RKO (cell line): ENCODE data around the gene HNRNPUL1.

Experiments used
- DNase-seq: peaks from one replicate; pipeline ENCODE4 v3.0.0-alpha.2; 2016; ENCODE audit warnings: low spot score

HNRNPUL1 gene

DNA sequence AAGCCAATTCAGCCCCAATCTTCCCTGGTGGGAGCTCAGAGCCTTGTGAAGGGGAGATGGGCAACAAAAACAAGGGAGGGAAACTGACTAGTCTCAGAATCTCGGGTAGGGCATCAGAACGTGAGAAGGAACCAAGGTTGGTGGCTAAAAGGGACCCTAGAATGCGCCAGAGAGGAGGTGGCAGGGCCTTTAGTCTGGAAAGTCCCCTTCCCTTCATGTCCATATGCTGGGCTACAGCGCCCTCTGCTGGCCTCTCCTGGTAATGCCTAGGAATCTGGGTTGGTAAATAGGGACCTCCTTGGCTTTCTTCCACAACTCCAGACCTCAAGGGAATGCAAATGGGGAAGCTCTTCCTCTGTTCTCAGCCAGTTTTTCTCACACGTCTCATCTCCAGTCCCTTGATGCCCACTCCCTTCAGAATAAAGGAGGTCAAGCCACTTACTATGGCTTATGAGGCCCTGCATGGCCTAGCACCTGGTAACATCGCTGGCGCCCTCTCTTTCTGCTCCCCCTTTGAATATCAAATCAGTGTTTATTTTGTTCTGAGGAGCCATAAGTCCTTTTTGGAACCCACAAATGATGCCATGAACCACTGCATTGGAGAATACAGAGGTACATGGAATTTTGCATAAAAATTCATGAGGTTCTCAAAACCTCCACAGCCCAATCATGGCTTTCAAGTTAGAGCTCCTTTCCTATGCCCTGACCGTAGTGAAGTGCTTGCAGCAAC is 44.4 kb downstream of the HNRNPUL1 start:
- DNase-seq, result peak; percentile 83

DNA sequence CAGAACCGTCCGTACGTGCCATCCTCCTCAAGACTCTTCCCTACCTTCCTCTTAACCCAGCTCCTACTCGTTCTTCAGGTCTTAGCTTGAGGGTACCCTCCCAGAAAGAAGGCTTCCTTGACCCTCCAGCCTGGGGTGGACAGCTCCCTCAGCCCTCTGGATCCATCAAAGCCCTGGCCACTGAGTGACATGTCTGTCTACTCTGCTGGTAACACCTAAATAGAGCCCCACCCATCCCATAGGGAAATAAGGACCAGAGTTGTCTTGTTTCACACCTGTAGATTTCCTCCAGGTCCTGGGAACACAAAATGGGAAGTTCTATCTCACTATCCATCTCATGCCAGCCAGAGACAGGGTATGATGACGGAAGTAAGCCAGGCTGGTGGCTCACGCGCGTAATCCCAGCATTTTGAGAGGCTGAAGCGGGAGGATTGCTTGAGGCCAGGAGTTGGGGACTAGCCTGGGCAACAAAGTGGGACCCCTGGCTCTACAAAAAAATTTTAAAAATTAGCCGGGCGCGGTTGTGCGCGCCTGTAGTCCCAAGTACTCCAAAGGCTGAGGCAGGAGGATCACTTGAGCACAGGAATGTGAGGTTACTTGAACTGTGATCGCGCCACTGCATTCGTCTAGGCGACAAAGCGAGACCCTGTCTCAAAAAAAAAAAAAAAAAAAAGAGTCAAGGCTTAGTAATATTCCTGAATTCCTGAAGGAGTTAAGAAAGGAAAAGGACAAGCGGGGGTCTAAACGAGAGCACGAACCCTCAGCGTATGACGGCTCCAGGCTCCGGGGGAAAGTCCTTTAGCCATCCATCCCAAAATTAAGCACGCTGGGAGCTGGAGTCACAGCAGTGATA is 45.2 kb downstream of the HNRNPUL1 start:
- DNase-seq, result no peak

DNA sequence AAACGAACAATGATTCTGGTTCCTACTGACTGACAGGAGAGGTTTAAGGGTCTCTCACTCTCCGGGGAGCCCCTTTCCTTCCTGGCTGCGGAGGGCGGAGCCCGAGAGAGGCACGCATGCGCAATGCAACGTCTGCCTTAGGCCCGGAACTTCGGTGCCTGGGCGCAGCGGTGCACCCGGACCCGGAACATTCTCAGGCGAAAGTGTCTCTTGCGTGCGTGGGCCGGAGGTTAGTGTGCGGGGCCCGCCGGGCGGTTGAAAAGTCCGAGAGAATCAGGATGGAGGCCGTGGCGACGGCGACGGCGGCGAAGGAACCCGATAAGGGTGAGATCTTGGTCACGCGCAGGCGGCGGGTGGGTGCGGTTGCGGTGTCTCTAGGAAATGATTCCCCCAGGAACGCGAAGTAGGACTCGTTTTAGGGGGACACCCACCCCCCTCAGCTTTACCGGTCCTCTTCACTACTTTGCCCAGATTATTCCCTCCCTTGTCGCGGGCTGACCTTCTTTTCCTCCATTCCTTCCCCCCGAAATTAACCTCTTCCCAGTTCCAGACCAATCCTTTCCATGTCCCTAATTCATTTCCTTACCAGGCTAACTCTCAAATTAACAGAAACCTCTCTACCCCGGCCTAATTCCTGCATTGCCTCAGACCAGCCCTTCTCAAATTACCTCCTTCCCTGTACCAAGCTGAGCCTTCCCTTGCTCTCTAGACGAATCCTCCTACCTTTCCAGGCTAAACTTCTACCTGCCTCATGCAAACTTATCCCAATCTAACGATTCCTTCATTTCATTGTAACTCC is 46.1 kb downstream of the HNRNPUL1 start, which contains the start of gene CCDC97:
Gene CCDC97, plus strand, starts transcription at position 140 of the 799 bp plus-strand sequence. Its CDS starts 139 bp downstream, at position 279.
- DNase-seq, result peak; percentile 87

DNA sequence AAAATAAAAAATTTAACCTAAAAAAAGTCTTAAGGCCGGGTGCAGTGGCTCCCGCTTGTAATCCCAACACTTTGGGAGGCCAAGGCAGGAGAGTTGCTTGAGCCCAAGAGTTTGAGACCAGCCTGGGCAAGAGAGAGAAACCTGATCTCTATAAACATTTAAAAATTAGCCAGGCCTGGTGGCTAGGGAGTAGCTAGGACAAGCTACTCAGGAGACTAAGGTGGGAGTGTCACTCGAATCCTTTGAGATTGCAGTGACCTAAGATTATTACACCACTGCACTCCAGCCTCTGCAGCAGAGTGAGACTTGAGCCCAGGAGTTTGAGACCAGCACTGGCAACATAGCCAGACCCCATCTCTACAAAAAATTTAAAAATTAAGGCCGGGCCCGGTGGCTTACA is 46.9 kb downstream of the HNRNPUL1 start:
- peak; percentile 32 for DNase-seq

DNA sequence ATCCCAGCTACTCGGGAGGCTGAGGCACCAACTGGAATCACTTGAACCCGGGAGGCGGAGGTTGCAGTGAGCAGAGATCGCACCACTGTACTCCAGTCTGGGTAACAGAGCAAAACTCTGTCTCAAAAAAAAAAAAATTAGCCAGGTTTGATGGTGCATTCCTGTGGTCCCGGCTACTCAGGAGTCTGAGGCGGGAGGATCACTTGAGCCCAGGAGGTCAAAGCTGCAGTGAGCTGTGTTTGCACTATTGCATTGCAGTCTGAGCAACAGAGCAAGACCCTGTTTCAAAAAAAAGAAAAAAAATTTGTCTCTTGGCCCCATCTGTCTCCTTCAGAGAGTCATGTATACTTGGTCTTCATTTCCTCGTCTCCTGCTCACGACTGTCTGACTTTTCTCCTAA is 47.4 kb downstream of the HNRNPUL1 start:
- DNase-seq, result no peak

DNA sequence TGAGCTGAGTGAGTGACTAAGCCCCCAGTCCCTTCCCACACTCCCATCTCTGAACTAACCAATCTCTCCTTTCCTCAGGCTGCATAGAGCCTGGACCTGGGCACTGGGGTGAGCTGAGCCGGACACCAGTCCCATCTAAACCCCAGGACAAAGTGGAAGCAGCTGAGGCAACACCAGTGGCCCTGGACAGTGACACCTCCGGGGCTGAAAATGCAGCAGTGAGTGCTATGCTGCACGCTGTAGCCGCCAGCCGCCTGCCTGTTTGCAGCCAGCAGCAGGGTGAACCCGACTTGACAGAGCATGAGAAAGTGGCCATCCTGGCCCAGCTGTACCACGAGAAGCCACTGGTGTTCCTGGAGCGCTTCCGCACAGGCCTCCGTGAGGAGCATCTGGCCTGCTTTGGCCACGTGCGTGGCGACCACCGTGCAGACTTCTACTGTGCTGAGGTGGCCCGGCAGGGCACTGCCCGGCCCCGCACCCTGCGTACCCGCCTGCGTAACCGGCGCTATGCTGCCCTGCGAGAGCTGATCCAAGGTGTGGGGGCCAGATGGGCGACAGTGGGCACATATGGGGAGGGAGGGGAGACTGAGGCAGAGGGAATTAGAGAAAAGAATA is 52.2 kb downstream of the HNRNPUL1 start:
- no peak for DNase-seq

DNA sequence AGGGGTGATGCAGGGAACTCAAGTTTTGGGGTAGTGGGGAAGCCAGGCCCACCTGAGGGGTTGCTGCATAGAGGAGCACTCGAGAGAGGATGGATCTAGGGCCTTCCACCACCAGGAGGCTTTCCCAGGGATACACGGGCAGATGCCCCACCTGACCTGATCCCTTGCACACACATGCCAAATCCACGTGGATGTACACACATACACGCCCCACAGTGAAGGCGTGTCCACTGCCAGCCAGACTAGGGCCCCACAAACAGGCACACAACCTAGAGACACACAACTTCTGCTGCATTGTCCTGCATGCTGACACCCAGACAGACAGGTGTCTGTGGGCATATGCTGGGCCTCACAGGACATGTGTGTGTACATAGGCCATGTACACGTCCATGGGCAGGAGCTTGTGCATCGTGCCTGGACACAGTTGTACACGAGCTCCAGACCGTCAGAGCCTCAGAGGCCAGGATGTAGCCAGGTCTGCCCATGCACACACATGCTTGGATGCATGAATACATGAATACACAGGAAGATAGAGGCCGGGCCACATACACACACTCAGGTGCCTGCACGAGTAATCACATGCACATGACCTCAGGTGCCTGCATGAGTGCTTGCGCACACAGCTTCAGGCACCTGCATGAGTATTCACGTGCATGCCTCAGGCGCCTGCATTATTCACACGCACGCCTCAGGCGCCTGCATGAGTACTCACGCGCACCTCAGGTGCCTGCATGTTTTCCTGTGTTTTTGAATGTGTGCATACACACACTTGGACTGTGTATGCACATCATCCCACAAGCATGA is 54.7 kb downstream of the HNRNPUL1 start:
- no peak for DNase-seq

DNA sequence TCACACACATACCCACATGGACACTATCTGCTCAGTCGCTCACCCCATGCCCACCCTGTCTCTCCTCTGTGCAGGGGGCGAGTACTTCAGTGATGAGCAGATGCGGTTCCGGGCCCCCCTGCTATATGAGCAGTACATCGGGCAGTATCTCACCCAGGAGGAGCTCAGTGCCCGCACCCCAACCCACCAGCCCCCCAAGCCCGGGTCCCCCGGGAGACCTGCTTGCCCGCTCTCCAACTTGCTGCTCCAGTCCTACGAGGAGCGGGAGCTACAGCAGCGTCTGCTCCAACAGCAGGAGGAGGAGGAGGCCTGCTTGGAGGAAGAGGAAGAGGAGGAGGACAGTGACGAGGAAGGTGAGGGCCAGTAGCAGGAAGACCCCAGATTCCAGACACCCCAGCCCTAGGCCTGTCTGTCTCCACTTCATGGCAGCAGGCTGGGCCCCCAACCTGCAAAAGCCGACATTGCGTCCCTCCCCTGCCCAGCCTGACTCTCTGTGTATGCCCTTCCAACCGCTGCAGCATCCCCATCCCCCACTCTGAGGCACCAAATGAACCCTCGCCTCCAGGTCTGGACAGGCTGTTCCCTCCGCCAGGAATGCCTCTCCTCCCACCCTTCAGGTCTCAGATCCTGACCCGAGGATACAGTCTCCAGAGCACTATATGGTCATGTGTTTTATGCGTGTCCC is 55.5 kb downstream of the HNRNPUL1 start:
- DNase-seq, result no peak

DNA sequence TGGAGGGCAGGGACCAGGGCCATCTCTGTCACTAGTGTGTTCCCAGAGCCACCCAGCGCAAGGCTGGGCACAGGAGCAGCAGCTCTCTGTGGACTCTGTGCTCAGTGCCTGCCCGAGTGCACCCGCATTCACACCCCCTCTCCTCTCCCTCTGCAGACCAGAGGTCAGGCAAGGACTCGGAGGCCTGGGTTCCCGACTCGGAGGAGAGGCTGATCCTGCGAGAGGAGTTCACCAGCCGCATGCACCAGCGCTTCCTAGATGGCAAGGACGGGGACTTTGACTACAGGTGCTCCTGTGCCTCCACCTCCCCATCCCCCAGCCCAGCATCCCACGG is 56.0 kb downstream of the HNRNPUL1 start:
- DNase-seq, result no peak

DNA sequence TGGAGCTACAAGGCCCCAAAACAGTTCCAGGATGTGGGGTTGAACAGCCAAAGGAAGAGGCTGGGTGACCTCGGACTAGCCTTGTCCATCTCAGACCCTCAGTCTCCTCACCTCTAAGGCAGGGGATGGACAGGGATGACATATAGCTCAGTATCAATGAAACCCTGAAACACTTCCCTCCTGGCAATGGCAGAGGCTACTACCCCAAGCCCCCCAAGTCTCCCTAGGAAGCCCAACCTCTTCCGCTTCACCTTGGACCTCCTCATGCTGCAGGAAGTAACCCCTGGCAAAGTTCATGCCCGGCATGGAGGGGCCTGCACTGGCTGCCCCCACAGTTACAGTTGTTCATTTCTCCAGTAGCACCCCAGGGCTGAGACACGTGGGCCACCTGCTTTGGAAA is 56.4 kb downstream of the HNRNPUL1 start:
- DNase-seq, result no peak

DNA sequence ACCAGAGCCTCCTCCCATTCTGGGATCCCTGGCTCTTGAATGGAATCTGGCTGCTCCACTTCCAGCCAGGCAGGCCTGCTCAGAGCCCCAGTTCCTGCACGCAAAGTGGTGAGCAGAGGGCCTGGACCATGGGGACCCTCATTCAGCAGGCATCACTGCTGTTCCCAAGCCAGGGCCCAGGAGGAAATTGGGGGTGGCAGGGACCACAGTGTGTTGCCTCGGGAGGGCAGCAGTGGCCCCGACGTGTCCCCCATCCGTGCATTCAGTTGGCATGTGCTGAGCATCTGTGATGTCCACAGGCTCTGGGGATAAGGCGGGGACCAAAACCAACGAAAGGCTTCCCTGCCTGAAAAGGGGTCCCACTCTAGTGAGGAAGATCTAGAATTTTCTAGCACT is 57.0 kb downstream of the HNRNPUL1 start:
- DNase-seq, result no peak

DNA sequence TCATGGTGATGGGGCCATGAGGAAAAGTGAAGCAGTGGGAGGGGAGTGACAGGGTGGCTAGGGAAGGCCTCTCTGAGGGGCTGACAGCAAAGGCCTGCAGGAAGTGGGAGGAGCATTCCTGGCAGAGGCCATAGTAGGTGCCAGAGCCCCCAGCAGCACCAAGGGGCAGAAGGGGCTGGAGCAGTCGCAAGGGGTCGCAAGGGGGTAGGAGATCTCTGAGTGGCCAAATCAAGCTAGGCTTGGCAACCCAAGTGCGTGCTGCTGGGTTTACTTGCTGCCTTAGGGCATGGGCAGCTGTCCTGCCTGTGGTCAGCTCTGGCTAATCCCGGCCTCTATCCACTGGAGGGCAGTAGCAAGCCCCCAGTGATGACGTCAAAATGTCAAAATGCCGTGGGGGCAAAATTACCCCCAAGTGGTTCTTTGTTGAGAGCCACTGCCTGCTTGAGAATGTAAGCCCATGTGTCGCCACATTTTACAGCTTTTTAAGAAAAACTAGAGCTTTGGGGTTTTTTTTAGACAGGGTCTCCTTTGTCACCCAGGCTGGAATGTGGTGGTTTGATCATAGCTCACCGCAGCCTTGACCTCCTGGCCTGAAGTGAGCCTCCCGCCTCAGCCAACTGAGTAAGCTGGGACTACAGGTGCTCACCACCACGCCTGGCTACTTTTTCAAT is 57.6 kb downstream of the HNRNPUL1 start:
- DNase-seq, result peak; percentile 55

DNA sequence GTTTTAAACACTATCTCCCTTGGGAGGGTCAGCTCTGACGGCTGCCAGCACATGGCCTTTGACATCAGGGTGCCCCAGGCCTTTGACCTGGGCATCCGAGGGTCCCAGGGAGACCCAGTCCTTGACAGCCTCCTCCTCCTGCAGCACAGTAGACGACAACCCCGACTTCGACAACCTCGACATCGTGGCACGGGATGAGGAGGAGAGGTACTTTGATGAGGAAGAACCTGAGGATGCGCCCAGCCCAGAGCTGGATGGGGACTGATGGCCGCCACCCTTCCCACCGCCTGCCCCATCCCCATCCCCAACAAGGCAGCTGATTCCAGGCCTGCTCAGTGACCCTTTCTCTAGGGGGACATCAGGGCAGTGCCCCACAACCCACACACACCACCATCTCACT is 58.3 kb downstream of the HNRNPUL1 start:
- DNase-seq, result no peak

DNA sequence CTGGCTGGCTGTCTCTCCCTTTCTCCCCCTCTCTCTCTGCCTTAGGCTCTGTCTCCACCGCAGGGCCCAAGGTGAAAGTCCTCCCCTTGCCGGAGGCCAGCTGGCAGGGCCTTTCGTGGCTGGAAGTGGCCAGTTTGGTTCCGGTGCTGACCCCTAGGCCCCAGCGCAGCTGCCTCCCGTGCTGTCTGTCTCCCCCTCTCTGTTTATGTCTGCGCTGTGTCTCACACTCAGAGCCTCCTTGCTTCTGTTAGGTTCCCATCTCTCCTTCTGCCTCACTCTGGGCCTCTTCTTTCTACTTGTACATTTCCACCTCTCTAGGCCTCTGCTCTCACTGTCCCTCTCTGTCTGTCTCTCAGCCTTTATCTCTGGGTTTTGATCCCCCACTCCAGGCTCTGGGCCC is 58.9 kb downstream of the HNRNPUL1 start:
- no peak for DNase-seq

DNA sequence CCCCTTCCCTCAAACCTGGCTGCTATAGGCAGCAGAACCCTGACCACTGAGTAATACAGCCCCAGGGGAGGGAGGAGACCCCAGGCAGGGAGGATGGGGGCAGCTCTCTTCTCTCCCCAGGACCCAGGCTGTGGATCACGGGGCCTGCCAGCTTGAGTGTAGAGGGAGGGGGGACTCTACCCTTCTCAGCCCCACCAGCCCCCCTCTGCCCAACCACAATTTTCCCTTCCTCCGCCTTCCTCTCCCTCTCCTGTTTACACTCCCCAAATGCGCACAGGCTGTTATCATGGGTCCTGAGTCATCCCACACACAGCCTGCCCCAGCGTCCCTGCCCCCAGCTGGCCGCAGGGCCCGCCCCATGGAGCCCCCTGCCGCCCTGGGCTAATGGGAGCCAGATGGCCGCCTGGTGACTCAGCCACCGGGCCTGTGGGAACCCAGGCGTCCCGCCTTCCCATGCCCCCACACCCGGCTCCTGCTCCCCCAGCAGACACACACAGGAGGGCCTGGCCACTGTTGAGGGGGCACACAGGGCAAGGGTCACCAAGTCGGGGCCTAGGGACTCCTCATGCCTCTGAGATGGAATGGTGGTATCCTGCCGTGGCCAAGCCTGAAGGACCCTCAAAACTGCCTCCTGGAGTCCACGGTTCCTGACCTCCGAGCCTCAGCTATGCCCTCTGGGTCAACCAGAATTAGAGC is 59.4 kb downstream of the HNRNPUL1 start:
- DNase-seq, result no peak

DNA sequence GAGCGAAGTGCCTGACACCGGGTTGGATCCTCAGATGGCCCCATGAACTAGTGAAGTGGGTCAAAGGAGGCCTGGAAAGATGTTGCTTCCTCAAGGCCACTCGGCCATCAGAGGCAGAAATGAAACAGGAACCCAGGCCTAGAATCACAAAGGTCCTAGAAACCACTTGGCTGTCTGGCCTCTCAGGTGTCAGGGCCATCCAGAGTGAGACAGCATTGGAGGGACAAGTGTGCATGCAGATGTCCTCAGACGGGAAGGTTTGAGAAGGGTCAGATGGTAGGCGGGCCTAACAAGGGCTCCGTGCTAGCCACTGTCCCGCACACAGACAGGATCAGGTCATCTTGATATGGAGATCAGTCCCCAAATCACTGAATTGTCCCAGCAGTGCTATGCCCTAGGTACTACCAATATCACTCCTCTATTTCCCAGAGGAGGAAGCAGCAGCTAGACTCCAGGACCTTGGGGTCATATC is 60.1 kb downstream of the HNRNPUL1 start:
- DNase-seq, result no peak

DNA sequence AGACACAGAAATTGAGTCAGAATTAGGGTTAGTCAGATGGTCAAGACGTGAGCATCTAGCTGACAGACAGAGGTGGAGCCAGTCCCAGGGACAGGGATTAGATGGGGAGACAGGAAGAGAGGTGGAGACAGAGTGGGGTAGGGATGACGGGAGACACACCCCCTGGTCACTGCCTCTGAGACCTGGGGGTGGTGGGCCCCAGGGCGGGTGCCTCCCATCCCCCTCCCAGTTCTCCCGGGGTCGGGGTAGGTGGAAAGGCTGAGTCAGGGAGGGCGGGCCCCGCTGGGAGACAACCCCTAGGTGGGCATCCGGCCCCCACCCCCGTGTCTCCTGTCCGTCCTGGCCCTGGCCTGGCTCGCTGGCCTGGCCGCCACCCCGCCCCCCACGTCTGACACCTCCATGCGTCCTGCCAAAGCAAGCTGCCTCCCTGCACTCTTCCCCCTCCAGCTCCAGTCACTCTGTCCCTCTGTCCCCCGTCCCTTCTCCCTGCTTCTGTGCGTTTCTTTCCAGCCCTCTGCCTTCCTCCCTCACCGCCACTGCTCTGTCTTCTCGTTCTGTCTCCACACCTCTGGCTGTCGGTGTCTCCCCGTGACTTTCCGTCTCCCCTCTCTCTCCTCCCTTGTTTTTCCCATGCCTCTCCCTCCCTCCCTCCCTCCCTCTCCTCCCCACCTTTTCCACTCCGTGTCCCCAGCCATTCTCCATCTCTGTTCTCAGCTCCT is 60.9 kb downstream of the HNRNPUL1 start:
- peak; percentile 29 for DNase-seq

DNA sequence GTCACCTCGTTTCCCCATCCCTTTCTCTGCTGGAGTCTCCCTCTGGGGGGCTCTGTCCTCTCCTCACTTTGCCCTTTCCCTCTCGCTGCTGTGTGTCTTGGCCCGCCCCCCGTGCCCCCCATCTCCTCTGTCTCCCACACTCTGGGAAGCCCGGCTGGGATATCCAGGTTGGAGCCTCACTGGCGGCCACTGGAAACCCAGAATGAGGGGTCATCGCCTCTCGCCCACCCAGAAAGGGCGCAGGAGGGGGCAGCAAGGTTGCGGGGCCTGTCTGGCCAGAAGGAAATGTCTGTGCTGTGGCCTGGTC is 61.4 kb downstream of the HNRNPUL1 start:
- DNase-seq, result no peak
